GM12878 (cell line): Measurements from ENCODE around the gene PRPF40B. TPM values are rescaled to one million over a fixed set of nuclear protein-coding genes. Genes with fewer than 3 reads are reported as not detected.

ENCODE experiments used
- ATAC-seq: fragments of 200-7000 bp; cut with Tn5 transposase; 3 replicates; pipeline ENCODE4 v1.9.1; 2020; ENCODE audit warnings: mild to moderate bottlenecking, moderate library complexity
- BruUV-seq: library from RNA; stranded (reverse); fragments of 400-500 nt; replicated peaks from 2 replicates; lab custom pipeline; 2021; lab: Mats Ljungman, UMichigan
- CTCF ChIA-PET: fragments of 300-600 bp; sonication (Branson Sonifier 250); formaldehyde crosslinking; extraction: SDS; loops from one replicate; lab custom pipeline; 2021; ENCODE audit warnings: inconsistent platforms; lab: Yijun Ruan, JAX
- POLR2A ChIA-PET: fragments of 350-600 bp; formaldehyde crosslinking; extraction: SDS; loops from one replicate; lab custom pipeline; 2021; ENCODE audit warnings: inconsistent platforms; lab: Charles Lee
- RAD21 ChIA-PET: fragments of 300-600 bp; sonication (Branson Sonifier 250); formaldehyde crosslinking; loops from one replicate; lab custom pipeline; 2023; ENCODE audit warnings: antibody characterized with exemption; ENCODE audit not compliant: unreplicated experiment; lab: Charles Lee
- SMC1A ChIA-PET: fragments of 300-600 bp; sonication (Branson Sonifier 250); formaldehyde crosslinking; loops from one replicate; lab custom pipeline; 2023; ENCODE audit not compliant: unreplicated experiment, uncharacterized antibody; lab: Charles Lee
- DNase-seq: peaks from one replicate; pipeline ENCODE4 v3.0.0-alpha.2; 2011; ENCODE audit warnings: low read depth, low spot score
- FAIRE-seq: peaks from 3 replicates; lab custom pipeline; 2011; peaks lifted over from hg19 to GRCh38; lab: Jason Lieb, UNC
- H2AFZ ChIP-seq: 2 replicates; pipeline ENCODE4 v1.6.0; 2011; ENCODE audit warnings: low read depth, low read length, control low read depth; ENCODE audit not compliant: control insufficient read depth
- H3K27ac ChIP-seq: 2 replicates; pipeline ENCODE4 v1.5.1; 2011; ENCODE audit warnings: control low read depth; ENCODE audit not compliant: control insufficient read depth, insufficient read depth
- H3K27me3 ChIP-seq, 2 experiments: replicated peaks in 1 of 2; 2 replicates each; pipeline versions ENCODE4 v1.6.0 to v1.6.1; 2011; ENCODE audit warnings: low read length in 1 of 2; ENCODE audit not compliant: control insufficient read depth in 2 of 2, insufficient read depth in 2 of 2
- H3K36me3 ChIP-seq, 2 experiments: 2 replicates each; pipeline ENCODE4 v1.5.1; 2011; ENCODE audit warnings: low read length in 1 of 2; ENCODE audit not compliant: control insufficient read depth in 2 of 2, insufficient read depth in 2 of 2
- H3K4me1 ChIP-seq: 2 replicates; pipeline ENCODE4 v1.6.1; 2011; ENCODE audit warnings: mild to moderate bottlenecking, low read length, moderate library complexity, mixed read lengths; ENCODE audit not compliant: control insufficient read depth, insufficient read depth
- H3K4me2 ChIP-seq: 2 replicates; pipeline ENCODE4 v1.6.0; 2011; ENCODE audit warnings: control low read depth; ENCODE audit not compliant: control insufficient read depth, insufficient read depth
- H3K4me3 ChIP-seq: fragments of 200-600 bp; sonication (generic); 2 replicates; pipeline ENCODE4 v1.5.1; 2016
- H3K79me2 ChIP-seq: 2 replicates; pipeline ENCODE4 v1.6.0; 2011; ENCODE audit warnings: low read length; ENCODE audit not compliant: control insufficient read depth, insufficient read depth
- H3K9ac ChIP-seq: 2 replicates; pipeline ENCODE4 v1.8.0; 2011; ENCODE audit warnings: low read length, control low read depth, mixed read lengths; ENCODE audit not compliant: control insufficient read depth, insufficient read depth
- H3K9me3 ChIP-seq: replicated peaks from 3 replicates; pipeline ENCODE4 v1.5.1; 2011; ENCODE audit warnings: mild to moderate bottlenecking, low read length; ENCODE audit not compliant: control insufficient read depth, insufficient read depth
- H4K20me1 ChIP-seq: 2 replicates; pipeline ENCODE4 v1.6.0; 2011; ENCODE audit not compliant: control insufficient read depth, insufficient read depth
- EED ChIP-seq: sonication (generic); IDR thresholded peaks from 2 replicates; pipeline ENCODE4 v1.6.1; 2016; ENCODE audit warnings: antibody characterized with exemption, low read depth
- ETV6 ChIP-seq, 2 experiments: fragments of 450-650 bp in 1 of 2; IDR thresholded peaks in 1 of 2; conservative IDR thresholded peaks in 1 of 2; 2 replicates each; pipeline ENCODE4 v1.6.1; 2014; ENCODE audit warnings: antibody characterized with exemption in 1 of 2, borderline replicate concordance in 1 of 2, low read depth in 1 of 2, mild to moderate bottlenecking in 1 of 2, moderate library complexity in 1 of 2
- GATAD2B ChIP-seq: fragments of 450-650 bp; conservative IDR thresholded peaks from 2 replicates; pipeline ENCODE4 v1.6.1; 2017; ENCODE audit warnings: low read depth, mild to moderate bottlenecking, moderate library complexity
- IKZF2 ChIP-seq, 2 experiments: fragments of 450-650 bp; IDR thresholded peaks; 2 replicates each; pipeline ENCODE4 v1.6.1; 2017; ENCODE audit warnings: mild to moderate bottlenecking in 2 of 2, moderate library complexity in 2 of 2
- PAX5 ChIP-seq: IDR thresholded peaks from 2 replicates; pipeline ENCODE4 v1.6.1; 2011; ENCODE audit warnings: low read depth, low read length, borderline replicate concordance
- POLR2A ChIP-seq: IDR thresholded peaks from 2 replicates; pipeline ENCODE4 v1.6.1; 2011; ENCODE audit warnings: low read depth, mild to moderate bottlenecking, low read length
- SIN3A ChIP-seq: IDR thresholded peaks from 2 replicates; pipeline ENCODE4 v1.6.1; 2012; ENCODE audit warnings: low read depth, low read length, improper control_type of control experiment
- SPI1 ChIP-seq: IDR thresholded peaks from 2 replicates; pipeline ENCODE4 v1.6.1; 2011; ENCODE audit warnings: low read depth, mild to moderate bottlenecking, low read length, moderate library complexity, borderline replicate concordance; ENCODE audit not compliant: insufficient read depth
- STAT1 ChIP-seq: fragments of 450-650 bp; conservative IDR thresholded peaks from 2 replicates; pipeline ENCODE4 v1.6.1; 2014; ENCODE audit warnings: antibody characterized with exemption, mild to moderate bottlenecking
- ZNF622 ChIP-seq: fragments of 450-650 bp; IDR thresholded peaks from 2 replicates; pipeline ENCODE4 v1.6.1; 2017; ENCODE audit warnings: mild to moderate bottlenecking, inconsistent platforms
- WGBS: methylation state at CpG from one replicate; pipeline ENCODE4 v1.1.6; 2016; ENCODE audit warnings: low lambda C conversion rate; ENCODE audit not compliant: insufficient replicate concordance, insufficient coverage; ENCODE audit errors: missing lambda C conversion rate; 5-methylcytosine and 5-hydroxymethylcytosine counted together
- in situ Hi-C: fragments of 300-500 bp; cut with MboI; formaldehyde crosslinking; loops from 9 replicates; pipeline ENCODE4 v1.14.3; 2018; ENCODE audit warnings: mixed read lengths
- intact Hi-C: fragments of 100-400 bp; cut with micrococcal nuclease; formaldehyde crosslinking; loops from one replicate; pipeline ENCODE4 v1.14.2; 2022; ENCODE audit not compliant: unreplicated experiment
- polyA plus RNA-seq, 11 experiments: library from polyadenylated mRNA; depleted of rRNA in 4 of 11; unstranded in 6 of 11; stranded (reverse) in 5 of 11; fragments of >200 nt; fragmentation: Nextera tagmentation in 4 of 11; fragmentation: Illumina TruSeq in 1 of 11; extraction: Ambion mirVana in 4 of 11; extraction: Trizol in 1 of 11; gene quantifications; 1 replicate in 1 of 11; 2 replicates in 10 of 11; pipeline versions ENCODE4 v1.2.1 to v1.2.3, GENCODE V29; 2011 to 2016; ENCODE audit warnings: inconsistent platforms in 2 of 11, missing spikeins in 2 of 11, low read depth in 1 of 11
- total RNA-seq, 4 experiments: library from RNA; depleted of rRNA in 3 of 4; stranded (reverse); fragments of >200 nt in 3 of 4; fragmentation: Illumina TruSeq in 1 of 4; extraction: Trizol in 1 of 4; gene quantifications; 2 replicates each; pipeline versions ENCODE4 v1.2.1 to v1.2.3, GENCODE V29; 2013 to 2021
- TF ChIP-seq, protein P1 (sequence below): IDR thresholded peaks from 2 replicates; pipeline ENCODE4 v1.6.1; 2012; ENCODE audit warnings: mild to moderate bottlenecking, low read depth, low read length

PRPF40B gene
- total and polyA plus RNA-seq, 10 of the 15 experiments (the other 5 are each of a cell fraction or from before 2014, with no cell fraction given), result 0.31 to 17.9 (median 7.3) TPM

DNA sequence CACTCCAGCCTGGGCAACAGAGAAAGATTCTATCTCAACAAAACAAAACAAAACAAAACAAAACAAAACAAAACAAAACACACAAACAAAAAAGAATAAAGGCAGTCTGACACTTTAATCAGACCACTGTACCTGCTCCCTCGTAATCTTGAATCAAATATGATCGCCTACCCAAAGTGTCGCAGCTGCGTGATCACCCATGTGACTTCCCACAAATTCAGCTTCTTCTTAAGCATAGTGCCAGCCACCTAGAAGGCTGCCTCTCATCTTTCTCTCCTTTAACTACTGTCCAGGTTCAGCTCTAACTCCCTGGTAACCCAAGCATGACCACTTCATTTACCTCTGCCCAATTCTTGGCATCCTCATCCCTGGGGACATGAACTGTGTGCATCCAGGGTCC lies 46.4 kb downstream of the PRPF40B start:
- ATAC-seq, result no peak
- in situ Hi-C loops (no loop called here), intact Hi-C loops (no loop called here)
- Histone ChIP-seq H3K9ac (no peak overlapping the region), H3K9me3 (no peaks in the 10 kb centered on the region), H3K4me2 (no peak overlapping the region), H3K36me3 (peaks cover 11 to 14% of the 10 kb centered on the region in 2 experiments; a peak in 3 of 4 replicates), H3K27ac (no peak overlapping the region), H3K4me1 (peaks cover 69% of the 10 kb centered on the region), H3K4me3 (no peak overlapping the region)
- no peak for FAIRE-seq
- ChIA-PET SMC1A (interaction anchor here (0.7 to 14.9 kb wide), 6 partner anchors 21 to 99 kb away, joined by 3 to 131 read pairs (median 31); partner anchors contain the start of gene FMNL3), POLR2A (interaction anchor here (0.8 to 10.7 kb wide), 7 partner anchors 7 to 34 kb away, joined by 3 to 166 read pairs (median 5); partner anchors contain the start of gene FMNL3)
- BruUV-seq, result no TSS peak
- no peak for DNase-seq
- TF ChIP-seq ZNF622, result no peak
- TF ChIP-seq PAX5, result 0 out of 2 replicates have a peak, but pooled peaks have one; percentile 15
- TF ChIP-seq, all 136 proteins: peak for 1
- ChIA-PET CTCF (interaction anchor here (0.6 to 10.3 kb wide), 5 partner anchors 11 to 34 kb away, joined by 3 to 86 read pairs (median 30); partner anchors contain the start of gene FMNL3), RAD21 (interaction anchor here (0.6 to 8.6 kb wide), 3 partner anchors 19 to 48 kb away, joined by 3 to 167 read pairs (median 4); partner anchors contain the start of gene FMNL3)
- Histone ChIP-seq H2AFZ (no peak overlapping the region), H3K27me3 (no peaks in the 10 kb centered on the region), H4K20me1 (no peaks in the 10 kb centered on the region), H3K79me2 (peaks cover 68% of the 10 kb centered on the region)
- WGBS, result 98% methylated on average over 4 of the region's 4 CpGs

- Histone ChIP-seq H3K27ac (peak overlapping the region; percentile 92), H3K4me3 (no peak overlapping the region), H3K9me3 (no peaks in the 10 kb centered on the region), H2AFZ (peak overlapping the region; percentile 33), H3K27me3 (no peaks in the 10 kb centered on the region), H3K36me3 (peaks cover 8 to 10% of the 10 kb centered on the region in 2 experiments; a peak in 3 of 4 replicates), H4K20me1 (no peaks in the 10 kb centered on the region), H3K4me1 (peaks cover 61% of the 10 kb centered on the region), H3K79me2 (peaks cover 78% of the 10 kb centered on the region), H3K9ac (peak overlapping the region; percentile 52), H3K4me2 (peak overlapping the region; percentile 44)
- ChIA-PET CTCF (interaction anchor here (0.9 to 10.3 kb wide), 8 partner anchors 8 to 33 kb away, joined by 3 to 86 read pairs (median 16); partner anchors contain the start of gene FMNL3), RAD21 (interaction anchor here (1.4 to 8.6 kb wide), 5 partner anchors 9 to 33 kb away, joined by 4 to 167 read pairs (median 36); partner anchors contain the start of gene FMNL3), SMC1A (interaction anchor here (0.9 to 14.9 kb wide), 10 partner anchors 8 to 33 kb away, joined by 3 to 131 read pairs (median 6); partner anchors contain the start of gene FMNL3), POLR2A (interaction anchor here (1.3 to 10.7 kb wide), 5 partner anchors 9 to 33 kb away, joined by 5 to 166 read pairs (median 48); partner anchors contain the start of gene FMNL3)
- no TSS peak for BruUV-seq
- FAIRE-seq, result peak; percentile 44
- 0% methylated on average over 5 of the region's 5 CpGs for WGBS
- DNase-seq, result no peak
- ATAC-seq, result peak; percentile 72
- intact Hi-C loops (no loop called here), in situ Hi-C loops (no loop called here)
- TF ChIP-seq ETV6 (conservative IDR thresholded peaks at IDR 0.05 in 1 of 2, IDR thresholded peaks at IDR 0.05 in 1 of 2; ENCODE audit: borderline replicate concordance in 1 of 2, low read depth in 1 of 2) (peak in 1 of 2 experiments; percentile 55; a peak in 1 of 4 replicates), POLR2A (peak; percentile 33; the same call in 1 of the 2 replicates), SPI1 (peak; percentile 66; the same call in 1 of the 2 replicates), IKZF2 (IDR thresholded peaks at IDR 0.05) (peak; percentile 44 to 51; a peak in 2 of 4 replicates), SIN3A (no peak), EED (peak; percentile 14; the same call in 1 of the 2 replicates), GATAD2B (peak; percentile 61; the same call in 1 of the 2 replicates), STAT1 (no peak)
- TF ChIP-seq, protein P1, sequence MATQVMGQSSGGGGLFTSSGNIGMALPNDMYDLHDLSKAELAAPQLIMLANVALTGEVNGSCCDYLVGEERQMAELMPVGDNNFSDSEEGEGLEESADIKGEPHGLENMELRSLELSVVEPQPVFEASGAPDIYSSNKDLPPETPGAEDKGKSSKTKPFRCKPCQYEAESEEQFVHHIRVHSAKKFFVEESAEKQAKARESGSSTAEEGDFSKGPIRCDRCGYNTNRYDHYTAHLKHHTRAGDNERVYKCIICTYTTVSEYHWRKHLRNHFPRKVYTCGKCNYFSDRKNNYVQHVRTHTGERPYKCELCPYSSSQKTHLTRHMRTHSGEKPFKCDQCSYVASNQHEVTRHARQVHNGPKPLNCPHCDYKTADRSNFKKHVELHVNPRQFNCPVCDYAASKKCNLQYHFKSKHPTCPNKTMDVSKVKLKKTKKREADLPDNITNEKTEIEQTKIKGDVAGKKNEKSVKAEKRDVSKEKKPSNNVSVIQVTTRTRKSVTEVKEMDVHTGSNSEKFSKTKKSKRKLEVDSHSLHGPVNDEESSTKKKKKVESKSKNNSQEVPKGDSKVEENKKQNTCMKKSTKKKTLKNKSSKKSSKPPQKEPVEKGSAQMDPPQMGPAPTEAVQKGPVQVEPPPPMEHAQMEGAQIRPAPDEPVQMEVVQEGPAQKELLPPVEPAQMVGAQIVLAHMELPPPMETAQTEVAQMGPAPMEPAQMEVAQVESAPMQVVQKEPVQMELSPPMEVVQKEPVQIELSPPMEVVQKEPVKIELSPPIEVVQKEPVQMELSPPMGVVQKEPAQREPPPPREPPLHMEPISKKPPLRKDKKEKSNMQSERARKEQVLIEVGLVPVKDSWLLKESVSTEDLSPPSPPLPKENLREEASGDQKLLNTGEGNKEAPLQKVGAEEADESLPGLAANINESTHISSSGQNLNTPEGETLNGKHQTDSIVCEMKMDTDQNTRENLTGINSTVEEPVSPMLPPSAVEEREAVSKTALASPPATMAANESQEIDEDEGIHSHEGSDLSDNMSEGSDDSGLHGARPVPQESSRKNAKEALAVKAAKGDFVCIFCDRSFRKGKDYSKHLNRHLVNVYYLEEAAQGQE, result no peak
Observed at GRCh38 chr12:49671031-49671765, 47.8 kb downstream of the PRPF40B start.
